Myocyte (in vitro differentiated cells): ENCODE measurements around the gene RANGRF. TPM values are rescaled to one million over a fixed set of nuclear protein-coding genes. Genes with fewer than 3 reads are reported as not detected.

Source experiments
- DNase-seq: peaks from one replicate; pipeline ENCODE4 v3.0.0-alpha.2; 2012; ENCODE audit warnings: low read depth
- total RNA-seq: library from RNA; depleted of rRNA; stranded (reverse); fragments of >200 nt; gene quantifications from 2 replicates; pipeline ENCODE4 v1.2.3, GENCODE V29; 2014

The RANGRF gene
- total RNA-seq, 1 donor from 2014 or later = 10.6 TPM

- DNase-seq = no peak
Observed at GRCh38 chr17:8312726-8313600, 24.5 kb downstream of the RANGRF start.

DNA sequence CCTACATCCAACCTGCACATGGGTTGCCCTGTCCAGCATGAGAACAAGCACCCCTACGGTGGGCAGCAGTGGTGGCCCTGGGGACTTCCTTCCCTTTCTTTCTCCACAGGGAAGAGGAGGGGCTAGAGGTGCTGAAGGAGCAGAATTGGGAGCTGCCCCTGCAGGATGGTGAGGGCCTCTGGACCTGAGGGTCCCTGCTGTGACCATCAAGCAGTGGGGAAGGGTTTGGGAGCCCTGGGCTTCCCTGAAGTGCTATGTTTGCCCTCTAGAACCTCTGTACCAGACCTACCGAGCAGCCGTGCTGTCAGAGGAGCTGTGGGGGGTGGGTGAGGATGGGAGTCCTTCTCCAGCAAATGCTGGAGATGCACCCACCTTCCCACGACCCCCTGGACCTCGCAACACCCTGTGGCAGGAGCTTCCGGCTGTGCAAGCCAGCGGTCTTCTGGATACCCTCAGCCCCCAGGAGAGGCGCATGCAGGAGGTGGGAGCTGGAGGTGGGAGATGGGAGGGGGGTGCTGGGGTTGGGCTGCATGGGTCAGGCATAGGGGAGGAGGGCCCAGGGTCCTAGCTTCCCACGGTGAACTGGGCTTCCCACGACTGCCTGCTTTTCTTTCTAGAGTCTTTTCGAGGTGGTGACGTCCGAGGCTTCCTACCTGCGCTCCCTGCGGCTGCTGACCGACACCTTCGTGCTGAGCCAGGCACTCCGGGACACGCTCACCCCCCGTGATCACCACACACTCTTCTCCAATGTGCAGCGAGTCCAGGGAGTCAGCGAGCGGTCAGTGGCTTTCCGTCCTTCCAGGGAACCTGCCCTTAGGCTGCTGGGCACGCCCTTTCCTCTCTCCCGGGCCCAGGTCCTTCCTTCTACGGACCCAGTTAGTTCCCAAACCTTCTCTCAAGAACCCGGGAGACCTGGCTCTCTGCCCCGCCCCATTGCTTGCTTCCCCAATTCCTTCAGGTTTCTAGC, 26.6 kb downstream of the RANGRF start:
- no peak for DNase-seq

DNA sequence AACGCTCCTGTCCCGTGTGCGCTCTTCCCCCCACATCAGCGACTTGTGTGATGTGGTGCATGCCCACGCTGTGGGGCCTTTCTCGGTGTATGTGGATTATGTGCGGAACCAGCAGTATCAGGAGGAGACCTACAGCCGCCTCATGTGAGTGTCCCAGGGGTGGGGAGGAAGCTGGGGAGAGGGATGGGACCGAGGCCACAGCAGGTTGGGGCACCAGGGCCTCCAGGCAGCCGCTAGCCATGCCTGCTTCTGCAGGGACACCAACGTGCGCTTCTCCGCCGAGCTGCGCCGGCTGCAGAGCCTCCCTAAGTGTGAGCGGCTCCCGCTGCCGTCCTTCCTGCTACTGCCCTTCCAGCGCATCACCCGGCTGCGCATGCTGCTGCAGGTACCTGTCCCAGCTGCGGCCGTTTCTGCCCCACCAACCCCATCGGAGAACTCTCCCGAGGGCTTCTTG, 27.3 kb downstream of the RANGRF start:
- DNase-seq = no peak

- no peak for DNase-seq
Observed at GRCh38 chr17:8318010-8318935, 29.8 kb downstream of the RANGRF start.

- no peak for DNase-seq
Observed at GRCh38 chr17:8320262-8320661, 31.8 kb downstream of the RANGRF start.

- no peak for DNase-seq
Observed at GRCh38 chr17:8320990-8321389, 32.5 kb downstream of the RANGRF start.

DNA sequence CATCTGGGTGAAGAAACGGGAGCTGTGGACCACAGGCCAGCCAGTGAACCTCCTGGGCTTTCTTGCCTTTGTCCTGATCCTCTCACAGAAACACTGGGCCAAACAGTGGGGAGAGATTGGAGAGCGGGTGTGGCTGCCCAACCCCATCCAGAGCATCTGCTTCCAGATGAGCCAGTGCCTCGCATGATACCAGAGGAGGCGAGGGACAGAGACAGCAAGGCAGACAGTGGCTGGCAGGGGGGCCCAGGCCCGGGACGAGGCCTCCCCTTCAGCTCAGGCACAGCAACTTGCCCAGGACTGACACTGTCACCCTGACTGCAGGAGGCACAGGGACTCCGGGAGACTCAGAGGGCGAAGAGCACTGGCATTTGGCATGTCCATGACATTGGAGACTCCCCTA, 33.6 kb downstream of the RANGRF start:
- DNase-seq = no peak

DNA sequence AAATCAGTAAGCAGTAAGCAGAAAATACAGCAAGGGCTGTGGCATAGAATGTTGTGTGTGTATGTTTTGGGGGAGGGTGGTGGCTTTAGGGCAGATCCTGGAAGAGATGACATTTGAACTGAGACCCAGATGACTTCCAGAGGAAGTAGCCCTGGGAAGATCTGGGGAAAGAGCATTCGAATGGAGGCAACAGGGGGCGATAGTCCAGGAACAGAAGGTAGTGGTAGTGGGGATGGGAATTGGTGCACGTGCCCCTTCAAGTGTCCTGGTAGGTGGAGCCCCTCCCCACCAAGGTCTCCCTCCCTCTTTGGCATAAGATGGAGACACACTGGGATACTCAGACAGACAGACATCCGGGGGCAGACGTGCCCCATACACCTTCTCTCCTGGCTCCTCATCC, 35.7 kb downstream of the RANGRF start:
- DNase-seq = no peak

GRCh38 chr17:8324923-8325322, 36.5 kb downstream of the RANGRF start:
- no peak for DNase-seq

DNA sequence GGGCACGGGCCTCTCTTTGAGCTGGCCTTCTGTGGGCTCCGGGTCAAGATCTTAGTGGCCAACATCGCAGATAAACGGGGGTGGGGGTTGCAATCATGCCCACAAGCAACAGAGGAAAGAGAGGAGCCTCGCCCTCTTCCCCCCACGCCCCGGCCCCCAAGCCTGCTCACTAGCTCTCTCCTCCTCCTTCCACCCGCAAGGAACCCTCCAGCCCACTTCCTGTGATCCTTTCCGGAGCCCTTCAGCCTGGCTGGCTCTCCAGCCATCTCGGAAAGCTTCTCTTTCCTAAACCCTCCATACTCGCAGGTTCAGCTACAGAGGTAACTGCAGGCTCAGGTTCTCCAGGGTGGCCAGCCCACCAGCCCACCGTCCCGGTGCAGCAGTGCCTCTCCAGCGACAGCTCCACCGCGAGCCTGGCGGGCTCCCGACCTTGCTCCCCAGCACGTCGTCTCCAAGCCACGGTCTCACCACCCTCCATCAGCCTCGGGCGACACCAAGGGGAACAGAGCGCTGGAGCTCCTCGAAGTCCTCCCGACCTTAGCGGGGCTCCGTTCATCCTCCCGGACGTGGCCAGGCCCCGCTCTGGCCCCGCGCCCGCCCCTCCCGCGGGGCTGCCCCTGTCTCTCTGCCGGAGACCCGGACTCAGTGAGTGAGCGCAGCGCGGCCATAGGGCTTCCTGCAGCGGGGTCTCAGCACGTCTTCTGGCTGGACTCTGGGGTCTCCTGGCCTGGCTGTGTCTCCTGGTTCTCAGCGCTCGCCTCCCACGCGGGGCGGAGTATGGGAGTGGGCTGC, 38.2 kb downstream of the RANGRF start:
- DNase-seq = peak; percentile 18

DNA sequence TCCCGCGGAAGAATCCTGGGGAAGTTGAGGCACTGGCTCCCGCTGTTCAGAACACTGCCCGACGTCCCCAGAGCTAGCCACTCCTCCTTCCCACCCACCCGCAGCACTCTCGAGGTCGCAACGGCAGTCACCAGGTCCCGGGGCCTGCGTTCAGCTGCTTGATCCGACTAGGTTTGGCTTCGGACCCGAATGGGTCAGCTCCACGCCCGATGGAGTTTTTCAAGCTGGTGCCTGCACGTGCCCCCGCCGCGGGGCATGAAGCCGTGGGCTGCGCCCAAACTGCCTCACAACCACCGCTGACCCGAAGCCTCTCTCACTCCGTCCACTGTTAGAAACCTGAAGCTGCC, 38.8 kb downstream of the RANGRF start:
- no peak for DNase-seq

GRCh38 chr17:8332128-8332527, 43.7 kb downstream of the RANGRF start:
- no peak for DNase-seq

DNA sequence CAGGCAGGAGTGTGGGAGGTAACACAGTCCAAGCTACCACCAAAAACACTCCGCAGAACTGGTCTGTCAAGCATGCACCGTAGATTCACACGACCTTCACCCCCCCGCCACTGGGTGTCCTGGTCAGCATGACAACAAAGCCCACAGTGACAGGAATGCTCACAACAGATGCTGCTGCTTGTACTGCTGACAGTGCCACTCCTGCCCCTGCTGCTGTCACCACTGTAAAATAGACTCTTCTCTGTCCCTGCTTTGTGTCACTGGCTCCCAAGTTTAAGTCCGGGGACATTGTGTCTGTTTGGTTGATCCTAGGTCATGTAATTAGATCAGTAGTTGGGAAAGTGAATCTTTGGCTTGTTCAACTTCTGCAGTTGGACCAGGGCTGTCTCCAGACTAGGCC, 44.2 kb downstream of the RANGRF start:
- DNase-seq = peak; percentile 71

- peak; percentile 19 for DNase-seq
Observed at GRCh38 chr17:8333281-8333680, 44.8 kb downstream of the RANGRF start.

DNA sequence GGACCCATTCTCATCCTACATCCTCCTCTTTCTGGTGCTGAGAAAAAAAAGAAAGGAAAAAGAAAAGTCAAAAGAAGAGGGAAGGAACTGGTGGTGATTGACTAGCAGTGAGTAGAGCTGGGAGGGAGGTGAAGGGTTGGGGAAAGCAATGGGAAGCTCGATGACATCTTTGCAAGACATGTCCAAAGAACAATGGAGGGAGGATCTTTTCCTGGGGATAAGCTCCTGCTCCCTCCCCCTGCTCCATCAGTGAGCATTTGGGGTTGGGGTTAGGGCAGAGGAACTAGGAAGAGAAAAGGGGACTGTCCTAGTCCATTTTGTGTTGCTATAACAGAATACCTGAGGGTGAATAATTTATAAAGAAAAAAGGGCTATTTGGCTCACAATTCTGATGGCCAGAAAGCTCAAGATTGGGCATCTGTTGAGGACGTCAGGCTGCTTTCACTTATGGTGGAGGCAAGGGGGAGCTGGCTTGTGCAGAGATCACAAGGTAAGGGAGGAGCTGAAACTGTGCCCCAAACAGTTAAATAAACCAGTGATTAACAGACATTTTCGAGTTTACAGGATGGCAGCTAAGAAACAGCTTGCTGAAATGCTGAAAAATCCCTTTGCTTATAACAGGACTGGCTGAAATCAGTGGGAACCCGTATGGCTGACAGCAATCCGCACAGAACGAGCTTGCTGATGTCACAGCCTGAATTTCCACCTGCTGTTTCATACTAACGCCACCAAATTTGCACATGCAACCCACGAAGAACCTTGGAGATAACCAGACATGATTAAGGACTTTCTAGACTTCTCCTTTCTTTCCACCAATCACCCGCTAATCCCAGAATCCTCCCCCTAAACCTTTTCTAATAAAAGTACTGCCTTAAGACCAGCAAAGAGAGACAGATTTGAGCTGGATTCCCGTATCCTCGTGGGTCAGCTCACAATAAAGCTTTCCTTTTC, 49.6 kb downstream of the RANGRF start:
- no peak for DNase-seq

- DNase-seq = no peak
Observed at GRCh38 chr17:8338753-8339140, 50.3 kb downstream of the RANGRF start.

- no peak for DNase-seq
Observed at GRCh38 chr17:8339540-8339939, 51.1 kb downstream of the RANGRF start, which contains the start of gene ODF4. Gene ODF4 (plus strand): TSS chr17:8339840. CDS start chr17:8340052, 212 bp downstream.
